ENCODE data around the gene ID2.

ID2 gene

DNA sequence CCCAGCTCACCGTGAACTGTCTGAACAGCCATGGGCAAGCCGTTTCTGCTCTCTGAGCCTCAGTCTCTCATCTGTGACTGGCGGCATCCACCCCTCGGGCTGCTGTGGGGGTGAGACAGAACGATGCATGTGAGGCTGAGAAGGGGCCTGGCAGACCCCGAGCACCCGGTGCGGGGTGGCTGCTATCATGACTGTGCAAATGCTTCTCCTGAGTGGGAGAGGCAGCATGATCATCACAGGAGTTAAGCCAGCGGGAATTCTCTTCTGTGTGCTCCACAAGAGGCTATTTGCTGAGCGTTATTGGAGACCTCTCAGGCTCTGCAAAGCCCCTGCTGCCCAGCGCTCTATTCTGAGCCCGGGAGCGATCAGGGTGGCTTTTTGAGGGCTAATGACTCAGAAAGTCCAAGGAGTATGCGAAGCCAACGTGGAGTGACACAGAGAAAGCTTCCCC is 45.8 kb upstream of the ID2 start:
- no peak overlapping the region for H3K27ac ChIP-seq
- TF ChIP-seq, protein P1, sequence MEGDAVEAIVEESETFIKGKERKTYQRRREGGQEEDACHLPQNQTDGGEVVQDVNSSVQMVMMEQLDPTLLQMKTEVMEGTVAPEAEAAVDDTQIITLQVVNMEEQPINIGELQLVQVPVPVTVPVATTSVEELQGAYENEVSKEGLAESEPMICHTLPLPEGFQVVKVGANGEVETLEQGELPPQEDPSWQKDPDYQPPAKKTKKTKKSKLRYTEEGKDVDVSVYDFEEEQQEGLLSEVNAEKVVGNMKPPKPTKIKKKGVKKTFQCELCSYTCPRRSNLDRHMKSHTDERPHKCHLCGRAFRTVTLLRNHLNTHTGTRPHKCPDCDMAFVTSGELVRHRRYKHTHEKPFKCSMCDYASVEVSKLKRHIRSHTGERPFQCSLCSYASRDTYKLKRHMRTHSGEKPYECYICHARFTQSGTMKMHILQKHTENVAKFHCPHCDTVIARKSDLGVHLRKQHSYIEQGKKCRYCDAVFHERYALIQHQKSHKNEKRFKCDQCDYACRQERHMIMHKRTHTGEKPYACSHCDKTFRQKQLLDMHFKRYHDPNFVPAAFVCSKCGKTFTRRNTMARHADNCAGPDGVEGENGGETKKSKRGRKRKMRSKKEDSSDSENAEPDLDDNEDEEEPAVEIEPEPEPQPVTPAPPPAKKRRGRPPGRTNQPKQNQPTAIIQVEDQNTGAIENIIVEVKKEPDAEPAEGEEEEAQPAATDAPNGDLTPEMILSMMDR (conservative IDR thresholded peaks at IDR 0.05; ENCODE audit: low read depth), result no peak
- ChIA-PET CTCF (no interaction called here), POLR2A (ENCODE audit: low non-redundant PET) (no interaction called here)
- no peak for DNase-seq (ENCODE audit: low spot score)

DNA sequence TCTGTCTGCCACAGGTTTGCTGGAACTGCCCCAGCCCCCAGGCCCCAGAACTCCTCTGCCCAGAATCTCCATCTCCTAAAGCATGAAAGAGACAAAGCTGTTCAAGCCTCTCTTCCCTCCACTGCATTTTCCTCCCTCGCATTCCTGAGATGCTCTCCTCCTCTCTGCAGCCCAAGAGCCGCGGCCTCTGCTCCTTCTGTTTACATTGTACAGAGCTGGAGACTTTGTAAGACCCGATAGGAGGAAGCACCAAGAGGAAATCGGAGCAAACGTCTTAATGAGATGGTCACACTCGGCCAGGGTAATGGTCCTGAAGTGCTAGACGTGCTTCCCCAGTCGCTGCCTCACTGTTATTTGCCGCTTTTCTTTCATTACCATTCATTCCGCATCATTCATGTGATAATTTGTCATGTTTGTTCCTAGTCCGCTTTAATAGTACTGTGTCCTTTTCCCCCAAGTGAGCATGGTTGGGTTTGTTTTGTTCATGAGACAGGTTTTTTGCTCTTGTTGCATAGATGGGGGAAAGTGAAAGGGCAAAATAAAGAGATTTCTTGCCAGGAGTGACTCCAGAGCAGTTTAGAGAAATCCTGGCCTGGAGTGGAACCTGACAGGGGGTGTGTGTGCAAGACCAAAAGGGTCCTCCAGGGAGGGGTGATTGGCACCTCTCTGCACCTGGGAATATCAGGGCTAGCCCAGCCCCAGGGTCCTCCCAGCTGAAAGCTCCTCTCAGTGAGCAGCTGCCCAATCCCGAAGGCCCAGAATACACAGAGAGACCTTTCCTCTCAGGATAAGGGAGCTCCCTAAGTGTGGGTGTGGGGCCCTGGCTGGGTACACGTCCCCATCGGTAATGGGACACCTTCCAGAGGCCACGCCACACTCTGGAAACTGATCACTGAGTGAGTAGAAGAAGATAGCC is 44.9 kb upstream of the ID2 start:
- TF ChIP-seq, protein P1 (conservative IDR thresholded peaks at IDR 0.05; ENCODE audit: low read depth), result no peak
- ChIA-PET CTCF (no interaction called here), POLR2A (ENCODE audit: low non-redundant PET) (no interaction called here)
- no peak overlapping the region for H3K27ac ChIP-seq
- DNase-seq (ENCODE audit: low spot score), result no peak

DNA sequence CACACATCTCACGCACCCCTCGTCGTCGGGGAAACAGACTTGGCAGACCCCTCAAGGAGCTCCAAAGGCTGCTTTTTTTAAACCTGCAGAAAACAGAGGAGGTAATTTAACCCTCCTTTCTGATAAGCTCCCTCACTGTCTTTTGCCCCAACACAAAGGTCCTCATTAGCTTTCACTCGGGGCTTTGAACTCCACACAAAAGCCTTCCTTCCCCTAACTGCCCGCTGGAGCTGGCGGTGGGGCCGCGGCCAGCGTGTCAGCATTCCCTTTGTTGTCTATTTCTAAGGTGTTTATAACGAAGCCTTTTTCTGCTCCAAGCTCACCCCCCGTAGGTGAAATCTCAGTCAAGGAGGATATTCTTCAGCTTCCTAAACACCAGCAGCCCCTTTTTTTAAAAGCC is 43.5 kb upstream of the ID2 start:
- ChIA-PET POLR2A (ENCODE audit: low non-redundant PET) (no interaction called here), CTCF (interaction anchor here (0.6 kb wide), 3 partner anchors 17 to 1043 kb away, joined by 3 to 7 read pairs (median 3); no protein-coding TSS in a partner anchor)
- TF ChIP-seq, protein P1 (conservative IDR thresholded peaks at IDR 0.05; ENCODE audit: low read depth), result no peak
- H3K27ac ChIP-seq, result no peak overlapping the region
- DNase-seq (ENCODE audit: low spot score), result no peak

DNA sequence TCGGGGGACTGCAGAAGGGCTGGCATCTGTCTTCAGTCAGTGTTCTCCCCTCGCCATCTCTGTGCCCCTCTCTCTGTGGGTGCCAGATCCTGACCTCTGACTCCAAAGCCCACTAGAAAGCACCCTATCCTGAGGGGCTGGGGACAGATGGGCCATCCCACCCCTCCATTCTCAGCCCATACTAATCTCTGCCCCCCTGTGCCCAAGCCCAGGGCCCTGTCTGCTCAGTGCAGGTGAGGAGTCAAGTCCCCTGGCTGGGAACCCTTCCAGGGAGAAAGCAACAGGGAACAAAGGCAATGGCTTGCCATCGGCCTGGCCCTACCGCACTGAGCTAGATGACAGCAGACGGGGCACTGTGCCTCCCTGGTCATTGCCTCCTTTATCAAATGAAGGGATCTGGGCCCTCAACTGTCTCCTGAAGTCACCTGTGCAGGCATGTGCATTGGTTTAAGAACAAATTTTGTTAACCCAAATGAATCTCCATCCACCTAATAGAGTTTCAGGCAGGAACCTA is 42.7 kb upstream of the ID2 start:
- H3K27ac ChIP-seq, result no peak overlapping the region
- DNase-seq (ENCODE audit: low spot score), result no peak
- ChIA-PET POLR2A (ENCODE audit: low non-redundant PET) (no interaction called here), CTCF (no interaction called here)
- TF ChIP-seq, protein P1 (conservative IDR thresholded peaks at IDR 0.05; ENCODE audit: low read depth), result no peak

DNA sequence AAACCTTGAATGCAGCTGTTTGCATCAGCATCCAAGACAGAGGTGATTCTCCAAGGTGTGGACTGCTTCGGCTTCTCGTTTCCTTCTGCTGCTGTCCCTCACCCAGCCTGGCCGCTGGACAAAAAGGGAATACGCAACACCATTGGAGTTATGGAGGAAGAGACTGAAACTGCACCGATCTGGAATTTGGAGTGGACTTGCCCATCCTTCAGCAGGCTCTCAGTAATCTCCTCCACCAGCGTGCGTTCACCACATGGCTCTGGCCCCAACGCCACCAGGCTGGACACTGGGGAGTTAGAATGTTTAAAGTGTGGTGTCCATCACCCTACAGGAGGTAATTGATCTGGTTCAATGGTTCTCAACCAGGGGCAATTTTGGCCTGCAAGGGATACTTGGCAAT is 41.4 kb upstream of the ID2 start:
- DNase-seq (ENCODE audit: low spot score), result no peak
- TF ChIP-seq, protein P1 (conservative IDR thresholded peaks at IDR 0.05; ENCODE audit: low read depth), result no peak
- POLR2A ChIA-PET (ENCODE audit: low non-redundant PET), result no interaction called here
- no peak overlapping the region for H3K27ac ChIP-seq
- CTCF ChIA-PET, result no interaction called here

DNA sequence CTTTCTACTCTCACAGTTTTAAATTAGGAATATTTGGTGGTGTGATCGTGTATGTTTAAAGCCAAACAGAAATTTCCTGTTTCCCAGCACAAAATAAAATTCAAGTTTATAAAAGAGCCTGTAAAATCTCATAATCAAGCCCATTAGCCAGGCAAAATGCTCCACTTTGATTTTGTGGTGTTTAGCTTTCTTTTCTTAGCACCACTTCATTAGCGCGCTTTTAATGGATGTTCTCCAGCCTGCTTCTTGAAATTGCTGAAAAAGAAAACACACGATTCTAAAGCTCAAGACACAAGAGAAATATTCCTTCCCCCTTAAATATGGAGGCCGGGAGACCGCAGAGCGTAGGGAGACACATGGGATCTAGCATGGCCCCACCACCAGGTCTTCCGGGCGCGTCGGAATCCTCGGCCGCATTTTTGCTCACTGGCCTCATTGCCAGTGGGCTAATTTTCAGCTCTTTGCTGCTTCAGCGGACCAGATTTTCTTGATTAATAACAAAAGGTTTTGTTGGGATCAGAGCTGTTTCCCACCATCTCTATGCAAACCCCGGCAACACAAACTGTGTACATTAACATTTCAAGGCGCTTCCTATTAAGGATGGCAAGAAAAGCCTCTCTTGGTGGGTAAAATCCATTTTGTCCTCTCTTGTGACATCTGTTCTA is 40.4 kb upstream of the ID2 start:
- ChIA-PET CTCF (interaction anchor here (0.6 kb wide), 2 partner anchors 34 to 354 kb away, joined by 3 read pairs; no protein-coding TSS in a partner anchor), POLR2A (ENCODE audit: low non-redundant PET) (no interaction called here)
- TF ChIP-seq, protein P1 (conservative IDR thresholded peaks at IDR 0.05; ENCODE audit: low read depth), result no peak
- DNase-seq (ENCODE audit: low spot score), result no peak
- H3K27ac ChIP-seq, result no peak overlapping the region

All from RWPE1 (cell line).